Measurements from ENCODE around the gene SEMA5B. TPM values are rescaled to one million over a fixed set of nuclear protein-coding genes. Genes with fewer than 3 reads are reported as not detected.

The SEMA5B gene
- total RNA-seq, 1 donor from 2014 or later: 12.8 TPM

DNA sequence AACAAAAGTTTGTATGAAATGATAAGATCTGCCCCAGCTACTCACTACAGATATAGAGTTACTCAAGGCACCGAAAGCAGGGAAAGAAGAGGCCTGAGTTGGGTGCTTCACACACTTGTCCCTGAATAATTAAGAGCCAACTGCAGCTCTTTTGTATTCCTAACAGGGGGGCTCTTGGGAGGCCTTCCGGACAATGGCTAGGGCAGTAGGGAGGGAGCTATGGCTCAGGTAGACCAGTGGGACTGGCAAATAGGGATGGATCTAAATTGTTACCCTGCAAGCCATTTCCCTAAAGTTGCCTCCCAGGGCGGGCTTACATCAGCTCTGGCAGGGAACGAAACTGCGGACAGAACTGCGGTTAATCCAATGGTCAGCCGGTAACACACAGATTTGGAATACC lies 6.2 kb downstream of the SEMA5B start:
- DNase-seq (ENCODE audit: extremely low spot score, unreplicated experiment): no peak
- Mint-ChIP-seq H3K27me3 (peaks cover 70% of the 10 kb centered on the region), H3K4me3 (no peak overlapping the region), H3K27ac (no peak overlapping the region), H3K9me3 (no peaks in the 10 kb centered on the region), H3K36me3 (no peaks in the 10 kb centered on the region), H3K4me1 (ENCODE audit: unreplicated experiment) (peaks cover 18% of the 10 kb centered on the region)
- TF ChIP-seq, protein P1, sequence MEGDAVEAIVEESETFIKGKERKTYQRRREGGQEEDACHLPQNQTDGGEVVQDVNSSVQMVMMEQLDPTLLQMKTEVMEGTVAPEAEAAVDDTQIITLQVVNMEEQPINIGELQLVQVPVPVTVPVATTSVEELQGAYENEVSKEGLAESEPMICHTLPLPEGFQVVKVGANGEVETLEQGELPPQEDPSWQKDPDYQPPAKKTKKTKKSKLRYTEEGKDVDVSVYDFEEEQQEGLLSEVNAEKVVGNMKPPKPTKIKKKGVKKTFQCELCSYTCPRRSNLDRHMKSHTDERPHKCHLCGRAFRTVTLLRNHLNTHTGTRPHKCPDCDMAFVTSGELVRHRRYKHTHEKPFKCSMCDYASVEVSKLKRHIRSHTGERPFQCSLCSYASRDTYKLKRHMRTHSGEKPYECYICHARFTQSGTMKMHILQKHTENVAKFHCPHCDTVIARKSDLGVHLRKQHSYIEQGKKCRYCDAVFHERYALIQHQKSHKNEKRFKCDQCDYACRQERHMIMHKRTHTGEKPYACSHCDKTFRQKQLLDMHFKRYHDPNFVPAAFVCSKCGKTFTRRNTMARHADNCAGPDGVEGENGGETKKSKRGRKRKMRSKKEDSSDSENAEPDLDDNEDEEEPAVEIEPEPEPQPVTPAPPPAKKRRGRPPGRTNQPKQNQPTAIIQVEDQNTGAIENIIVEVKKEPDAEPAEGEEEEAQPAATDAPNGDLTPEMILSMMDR (conservative IDR thresholded peaks at IDR 0.05): no peak

- Mint-ChIP-seq H3K9me3 (no peaks in the 10 kb centered on the region), H3K27ac (no peak overlapping the region), H3K36me3 (no peaks in the 10 kb centered on the region), H3K4me1 (ENCODE audit: unreplicated experiment) (peaks cover 14% of the 10 kb centered on the region), H3K27me3 (peaks cover 68% of the 10 kb centered on the region), H3K4me3 (no peak overlapping the region)
- TF ChIP-seq, protein P1 (conservative IDR thresholded peaks at IDR 0.05): no peak
- DNase-seq (ENCODE audit: extremely low spot score, unreplicated experiment): no peak
Observed at GRCh38 chr3:123020709-123021108, 6.9 kb downstream of the SEMA5B start.

- Mint-ChIP-seq H3K27me3 (peaks cover 62% of the 10 kb centered on the region), H3K27ac (no peak overlapping the region)
Observed at GRCh38 chr3:123019591-123019990, 8.0 kb downstream of the SEMA5B start.

DNA sequence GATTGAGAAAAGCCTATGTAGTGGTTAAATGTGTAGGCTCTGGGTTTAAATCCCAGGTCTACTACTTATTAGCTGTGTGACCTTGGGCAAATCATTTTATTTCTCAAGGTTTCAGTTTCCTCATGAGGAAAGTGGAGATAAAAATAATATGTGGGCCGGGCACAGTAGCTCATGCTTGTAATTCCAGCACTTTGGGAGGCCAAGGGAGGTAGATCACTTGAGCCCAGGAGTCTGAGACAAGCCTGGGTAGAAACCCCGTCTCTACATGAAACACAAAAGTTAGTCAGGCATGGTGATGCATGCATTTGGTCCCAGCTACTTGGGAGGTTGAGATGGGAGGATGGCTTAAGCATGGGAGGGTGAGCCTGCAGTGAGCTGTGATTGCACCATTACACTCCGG lies 8.4 kb downstream of the SEMA5B start:
- H3K36me3 Mint-ChIP-seq: no peaks in the 10 kb centered on the region
- no peaks in the 10 kb centered on the region for H3K9me3 Mint-ChIP-seq
- TF ChIP-seq, protein P1 (conservative IDR thresholded peaks at IDR 0.05): no peak
- no peak overlapping the region for H3K27ac Mint-ChIP-seq
- peaks cover 13% of the 10 kb centered on the region for H3K4me1 Mint-ChIP-seq (ENCODE audit: unreplicated experiment)
- H3K27me3 Mint-ChIP-seq: peaks cover 62% of the 10 kb centered on the region
- H3K4me3 Mint-ChIP-seq: no peak overlapping the region
- DNase-seq (ENCODE audit: extremely low spot score, unreplicated experiment): no peak

More at GRCh38 chr3:123019591-123019990, 8.0 kb downstream of the SEMA5B start:
- Mint-ChIP-seq H3K4me3 (no peak overlapping the region), H3K36me3 (no peaks in the 10 kb centered on the region), H3K9me3 (no peaks in the 10 kb centered on the region), H3K4me1 (ENCODE audit: unreplicated experiment) (peaks cover 13% of the 10 kb centered on the region)
- DNase-seq (ENCODE audit: extremely low spot score, unreplicated experiment): no peak
- TF ChIP-seq, protein P1 (conservative IDR thresholded peaks at IDR 0.05): no peak

GRCh38 chr3:123018683-123019082 lies 8.9 kb downstream of the SEMA5B start:
- no peak for DNase-seq (ENCODE audit: extremely low spot score, unreplicated experiment)
- H3K36me3 Mint-ChIP-seq: no peaks in the 10 kb centered on the region
- no peak overlapping the region for H3K4me3 Mint-ChIP-seq
- TF ChIP-seq, protein P1 (conservative IDR thresholded peaks at IDR 0.05): no peak
- H3K27ac Mint-ChIP-seq: no peak overlapping the region
- no peaks in the 10 kb centered on the region for H3K9me3 Mint-ChIP-seq
- peaks cover 59% of the 10 kb centered on the region for H3K27me3 Mint-ChIP-seq
- H3K4me1 Mint-ChIP-seq (ENCODE audit: unreplicated experiment): peaks cover 13% of the 10 kb centered on the region

DNA sequence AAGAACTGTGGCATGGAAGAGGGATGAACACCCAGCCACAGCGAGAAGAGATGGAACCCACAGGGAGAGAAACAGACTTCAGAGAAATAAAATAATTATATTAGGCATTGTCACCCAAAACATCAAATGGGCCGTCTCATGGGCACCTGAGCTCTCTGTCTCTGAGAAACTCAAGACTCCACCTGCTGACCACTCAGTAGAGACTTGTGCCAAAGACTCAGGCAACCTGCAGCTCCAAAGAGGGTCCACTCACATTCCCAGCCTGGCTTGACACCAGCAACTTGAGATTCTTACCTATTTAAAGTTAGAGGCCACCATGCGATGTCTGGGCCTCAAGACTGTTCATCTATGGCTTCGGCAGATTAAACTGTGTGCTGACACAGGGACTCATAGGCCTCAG lies 12.0 kb downstream of the SEMA5B start:
- H3K4me3 Mint-ChIP-seq: no peak overlapping the region

More for the DNA sequence above, 12.0 kb downstream of the SEMA5B start:
- H3K36me3 Mint-ChIP-seq: no peaks in the 10 kb centered on the region
- TF ChIP-seq, protein P1 (conservative IDR thresholded peaks at IDR 0.05): no peak
- H3K4me1 Mint-ChIP-seq (ENCODE audit: unreplicated experiment): no peaks in the 10 kb centered on the region
- H3K27ac Mint-ChIP-seq: no peak overlapping the region
- no peaks in the 10 kb centered on the region for H3K9me3 Mint-ChIP-seq
- peaks cover 34% of the 10 kb centered on the region for H3K27me3 Mint-ChIP-seq
- no peak for DNase-seq (ENCODE audit: extremely low spot score, unreplicated experiment)

All from type B pancreatic cell (in vitro differentiated cells).